ENCODE results near the gene SLC12A7. TPM values are rescaled to one million over a fixed set of nuclear protein-coding genes. Genes with fewer than 3 reads are reported as not detected.

SLC12A7 gene
- total RNA-seq, 2 experiments from 2014 or later = 12.6 to 13.6 TPM

DNA sequence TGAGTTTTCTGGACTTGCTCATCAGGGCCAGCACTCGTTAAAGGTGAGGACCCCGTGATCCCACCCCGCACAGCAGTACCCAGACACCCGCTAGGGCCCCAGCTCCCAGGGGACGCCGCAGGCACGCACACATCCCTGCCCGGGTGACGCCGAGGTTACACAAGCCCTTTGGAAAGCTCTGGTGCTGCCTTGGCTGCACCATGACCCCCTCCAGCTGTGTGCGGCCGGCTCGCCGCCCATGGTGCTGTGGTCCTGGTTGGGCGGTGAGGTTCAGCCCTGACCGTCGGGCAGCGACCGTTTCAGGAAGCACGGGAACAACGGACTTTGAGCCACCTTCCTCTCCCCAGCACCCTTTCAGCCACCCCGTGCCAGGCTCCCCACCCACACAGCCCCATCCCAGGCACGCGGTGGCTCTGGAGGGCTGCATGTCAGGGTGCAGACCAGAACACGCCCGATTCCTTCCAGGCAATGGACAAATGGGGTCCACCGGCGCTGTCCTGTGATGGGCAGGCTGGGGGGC is 7.5 kb upstream of the SLC12A7 start:
- H3K9me3 Mint-ChIP-seq = no peaks in the 10 kb centered on the region
- no peaks in the 10 kb centered on the region for H3K27me3 Mint-ChIP-seq (ENCODE audit: low read depth)
- no peak overlapping the region for H3K27ac Mint-ChIP-seq
- CTCF ChIA-PET = interaction anchor here (0.6 to 0.7 kb wide), 2 partner anchors 181 to 318 kb away, joined by 4 to 5 read pairs; no protein-coding TSS in a partner anchor
- no peak overlapping the region for H3K4me3 Mint-ChIP-seq
- DNase-seq = no peak
- H3K36me3 Mint-ChIP-seq (ENCODE audit: low read depth) = no peaks in the 10 kb centered on the region
- peaks cover 2% of the 10 kb centered on the region for H3K4me1 Mint-ChIP-seq (ENCODE audit: low read depth)
- intact Hi-C loops (cut with micrococcal nuclease) = no loop called here

DNA sequence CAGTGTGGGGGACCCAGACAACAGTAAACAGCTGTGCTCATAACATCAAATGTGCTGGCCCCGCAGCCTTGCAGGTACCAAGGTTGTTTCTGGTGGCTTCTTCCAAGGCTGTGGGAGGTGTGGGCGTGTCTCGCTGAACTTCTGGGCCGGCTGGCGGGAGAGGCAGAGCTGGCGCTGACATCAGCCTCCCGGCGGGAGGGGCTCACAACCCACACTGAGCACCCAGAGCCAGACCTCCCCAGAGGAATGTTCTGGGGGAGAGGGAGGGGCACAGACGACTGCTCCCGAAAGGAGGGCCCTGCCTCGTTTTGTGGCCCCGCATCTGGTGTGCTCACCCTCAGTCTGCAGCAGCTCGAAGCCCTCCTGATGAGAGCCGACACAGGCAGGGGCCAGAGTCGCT is 6.9 kb upstream of the SLC12A7 start:
- CTCF ChIA-PET = interaction anchor here (0.6 to 0.7 kb wide), 2 partner anchors 182 to 319 kb away, joined by 4 to 5 read pairs; no protein-coding TSS in a partner anchor
- no peak for DNase-seq
- no peak overlapping the region for H3K4me3 Mint-ChIP-seq

DNA sequence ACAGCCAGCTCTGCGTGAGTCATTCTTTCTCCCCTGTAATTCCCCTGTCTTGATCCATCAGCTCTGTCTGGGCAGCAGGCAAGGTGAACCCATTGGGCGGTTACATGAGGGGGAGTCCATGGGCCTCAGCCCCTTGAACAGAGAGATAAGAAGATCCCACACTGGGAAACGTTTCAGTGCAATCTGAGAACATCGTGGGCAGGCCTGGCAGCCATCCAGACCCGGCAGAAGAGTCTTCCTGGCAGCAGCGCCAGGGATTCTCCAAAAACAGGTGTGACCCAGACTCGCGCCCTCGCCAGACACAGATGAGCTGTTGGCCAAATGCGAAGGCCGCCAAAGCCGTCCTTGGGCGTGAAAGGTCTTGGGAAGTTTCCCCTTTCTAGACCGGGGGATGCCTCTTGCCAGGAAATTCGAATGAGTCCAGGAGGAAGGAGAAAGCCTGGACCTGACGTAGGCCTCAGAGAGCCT is 6.4 kb upstream of the SLC12A7 start:
- intact Hi-C loops (cut with micrococcal nuclease) = no loop called here
- no peak overlapping the region for H3K4me3 Mint-ChIP-seq
- H3K27ac Mint-ChIP-seq = no peak overlapping the region
- peaks cover 2% of the 10 kb centered on the region for H3K4me1 Mint-ChIP-seq (ENCODE audit: low read depth)
- CTCF ChIA-PET = no interaction called here
- no peaks in the 10 kb centered on the region for H3K27me3 Mint-ChIP-seq (ENCODE audit: low read depth)
- DNase-seq = no peak
- no peaks in the 10 kb centered on the region for H3K9me3 Mint-ChIP-seq
- no peaks in the 10 kb centered on the region for H3K36me3 Mint-ChIP-seq (ENCODE audit: low read depth)

More for the DNA sequence above, 6.9 kb upstream of the SLC12A7 start:
- Mint-ChIP-seq H3K4me1 (ENCODE audit: low read depth) (peaks cover 2% of the 10 kb centered on the region), H3K9me3 (no peaks in the 10 kb centered on the region), H3K27me3 (ENCODE audit: low read depth) (no peaks in the 10 kb centered on the region), H3K27ac (no peak overlapping the region), H3K36me3 (ENCODE audit: low read depth) (no peaks in the 10 kb centered on the region)
- intact Hi-C loops (cut with micrococcal nuclease) = no loop called here

DNA sequence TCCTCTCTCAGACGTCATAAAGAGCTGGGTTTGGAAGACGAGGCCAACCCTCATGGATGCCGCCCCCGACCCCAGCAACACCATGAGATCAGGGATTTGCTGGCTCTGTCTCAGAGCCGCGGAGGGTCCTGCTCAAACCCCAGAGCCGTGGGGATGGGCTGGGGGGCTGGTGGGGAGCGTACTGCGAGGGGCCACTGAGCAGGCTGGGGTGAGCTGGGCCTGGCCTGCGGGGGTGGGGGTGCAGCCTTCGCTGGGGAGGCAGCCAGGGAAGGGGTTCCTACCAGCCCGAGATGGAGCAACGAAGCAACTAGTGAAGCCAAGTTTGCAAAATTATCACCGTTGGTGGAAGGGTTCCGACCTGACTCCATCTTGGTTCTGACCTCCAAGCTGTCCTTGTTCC is 5.1 kb upstream of the SLC12A7 start:
- Mint-ChIP-seq H3K27ac (no peak overlapping the region), H3K4me3 (no peak overlapping the region), H3K4me1 (ENCODE audit: low read depth) (peaks cover 2% of the 10 kb centered on the region), H3K36me3 (ENCODE audit: low read depth) (no peaks in the 10 kb centered on the region), H3K27me3 (ENCODE audit: low read depth) (no peaks in the 10 kb centered on the region), H3K9me3 (no peaks in the 10 kb centered on the region)
- CTCF ChIA-PET = no interaction called here
- no peak for DNase-seq
- intact Hi-C loops (cut with micrococcal nuclease) = no loop called here

DNA sequence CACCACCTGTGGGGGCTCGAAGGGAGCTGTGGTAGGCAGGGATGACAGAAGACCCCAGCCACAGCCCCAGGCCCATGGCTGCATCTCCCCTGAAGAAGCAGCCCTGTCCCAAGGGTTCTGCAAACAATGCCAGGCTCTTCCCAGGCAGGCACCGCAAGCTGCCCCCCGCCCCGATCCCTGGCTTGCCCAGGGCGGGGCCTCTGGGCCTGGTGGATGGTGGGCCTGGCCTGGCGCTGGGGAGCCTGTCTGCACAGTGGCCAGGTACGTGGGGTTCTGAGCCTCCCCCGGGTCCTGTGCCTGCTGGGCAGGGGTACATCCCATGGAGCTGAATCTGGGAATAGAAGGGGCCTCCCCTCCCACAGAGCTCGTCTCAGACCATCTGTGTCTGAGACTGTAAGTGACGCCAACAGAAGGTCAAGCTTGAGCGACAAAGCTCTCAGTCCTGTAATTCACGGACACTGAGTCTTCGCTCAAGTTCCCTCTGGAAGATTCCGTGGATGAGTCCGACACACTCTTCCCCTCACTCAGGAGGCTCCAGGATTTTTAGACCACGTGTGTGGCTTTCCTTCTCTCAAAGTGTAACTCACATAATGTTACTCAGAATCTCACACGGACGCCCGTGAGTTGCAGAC is 4.4 kb upstream of the SLC12A7 start:
- no peaks in the 10 kb centered on the region for H3K27me3 Mint-ChIP-seq (ENCODE audit: low read depth)
- no peak overlapping the region for H3K27ac Mint-ChIP-seq
- no peaks in the 10 kb centered on the region for H3K36me3 Mint-ChIP-seq (ENCODE audit: low read depth)
- no peaks in the 10 kb centered on the region for H3K9me3 Mint-ChIP-seq
- intact Hi-C loops (cut with micrococcal nuclease) = no loop called here
- DNase-seq = no peak
- H3K4me3 Mint-ChIP-seq = no peak overlapping the region
- CTCF ChIA-PET = no interaction called here
- peaks cover 2% of the 10 kb centered on the region for H3K4me1 Mint-ChIP-seq (ENCODE audit: low read depth)

DNA sequence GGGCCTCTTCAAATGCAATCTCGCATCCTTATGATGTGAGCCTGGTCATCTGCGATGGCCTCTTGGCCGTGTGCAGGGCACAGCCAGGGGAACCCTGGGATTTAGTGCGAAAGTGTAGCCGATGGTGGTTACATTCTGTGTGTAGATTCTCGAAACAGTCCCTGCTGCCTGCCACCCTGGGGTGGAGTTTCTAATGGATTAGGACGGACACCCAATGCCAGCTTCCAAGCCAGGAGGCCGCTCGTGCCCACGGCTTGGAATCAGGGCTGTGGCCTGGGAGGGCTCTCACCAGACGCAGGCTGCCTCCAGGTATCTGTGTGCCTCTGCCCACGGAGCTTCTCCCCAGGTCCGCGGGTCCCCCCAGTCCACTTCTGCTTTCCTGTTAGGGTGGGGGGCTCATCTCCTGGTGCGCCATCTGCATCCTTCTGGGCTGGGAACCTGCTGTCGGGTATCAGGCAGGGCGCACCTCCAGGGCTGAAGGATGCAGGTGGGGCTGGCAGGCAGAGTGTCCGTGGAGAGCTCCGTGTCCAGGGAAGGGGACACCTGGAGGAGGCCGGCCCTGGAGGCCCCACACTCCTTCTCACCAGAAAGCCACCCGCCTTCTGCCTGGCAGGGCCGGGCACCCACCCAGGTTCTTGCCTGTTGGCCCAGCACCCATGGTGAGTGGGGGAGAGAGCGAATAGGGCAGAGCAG is 3.4 kb upstream of the SLC12A7 start:
- CTCF ChIA-PET = no interaction called here
- H3K27ac Mint-ChIP-seq = no peak overlapping the region
- peaks cover 8% of the 10 kb centered on the region for H3K4me1 Mint-ChIP-seq (ENCODE audit: low read depth)
- intact Hi-C loops (cut with micrococcal nuclease) = no loop called here
- no peaks in the 10 kb centered on the region for H3K9me3 Mint-ChIP-seq
- H3K4me3 Mint-ChIP-seq = no peak overlapping the region
- no peak for DNase-seq
- no peaks in the 10 kb centered on the region for H3K36me3 Mint-ChIP-seq (ENCODE audit: low read depth)
- H3K27me3 Mint-ChIP-seq (ENCODE audit: low read depth) = no peaks in the 10 kb centered on the region

DNA sequence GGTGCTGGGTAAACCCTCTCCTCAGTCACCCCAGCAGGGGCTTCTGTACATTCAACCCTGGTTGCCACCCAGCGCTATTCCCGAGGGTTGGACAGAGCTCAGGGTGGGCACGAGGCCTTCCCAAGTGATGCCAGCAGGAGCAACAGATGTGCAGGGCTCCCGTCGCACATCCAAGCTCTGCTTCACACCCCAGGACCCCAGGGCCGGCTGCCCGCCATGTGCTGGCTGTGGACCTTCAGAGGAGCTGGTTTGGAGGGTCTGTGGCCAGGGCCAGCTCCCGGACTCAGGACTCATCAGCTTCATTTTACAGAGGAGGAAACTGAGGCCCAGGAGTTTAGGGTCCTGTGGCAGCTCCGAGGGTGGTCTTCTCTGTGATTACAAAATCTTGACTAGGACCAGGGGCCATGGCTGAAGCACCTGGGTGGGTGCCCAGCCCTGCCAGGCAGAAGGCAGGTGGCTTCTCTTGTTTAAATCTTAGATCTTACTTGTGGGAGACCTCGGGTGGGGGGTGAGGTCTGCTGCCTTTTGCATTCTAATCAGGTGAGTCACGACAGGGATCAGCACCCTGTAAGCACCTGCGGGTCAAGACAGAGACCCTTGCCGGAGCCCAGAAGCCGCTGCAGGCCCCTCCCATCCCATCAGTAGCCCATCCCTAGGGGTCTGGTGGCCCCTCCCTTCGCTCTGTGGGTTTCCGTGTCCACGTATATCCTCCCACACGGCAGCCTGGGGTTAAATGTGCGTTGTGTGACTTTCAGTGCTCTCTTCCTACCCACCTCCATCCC is 2.1 kb upstream of the SLC12A7 start:
- Mint-ChIP-seq H3K36me3 (ENCODE audit: low read depth) (no peaks in the 10 kb centered on the region), H3K27ac (no peak overlapping the region)

DNA sequence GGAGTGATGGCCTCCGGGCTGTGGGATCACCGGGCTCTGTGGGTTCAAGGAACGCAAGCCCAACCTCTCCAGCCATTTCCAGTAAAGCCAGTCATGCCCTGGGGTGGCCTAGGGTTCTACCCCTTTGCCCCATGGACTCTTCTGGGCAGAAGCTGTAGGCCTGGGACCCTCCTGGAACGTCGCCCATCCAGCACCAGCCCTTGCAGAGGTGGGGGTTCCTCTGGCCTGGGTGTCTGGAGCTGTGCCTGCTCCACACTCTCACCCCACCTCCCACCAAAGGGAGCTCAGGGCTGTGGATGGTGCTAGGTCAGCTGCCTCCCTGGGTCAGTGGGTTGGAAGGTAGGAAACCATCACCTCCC is 1.4 kb upstream of the SLC12A7 start:
- CTCF ChIA-PET = interaction anchor here (0.7 to 1.4 kb wide), 2 partner anchors 11 to 27 kb away, joined by 5 to 6 read pairs; no protein-coding TSS in a partner anchor
- no peaks in the 10 kb centered on the region for H3K36me3 Mint-ChIP-seq (ENCODE audit: low read depth)
- H3K27ac Mint-ChIP-seq = no peak overlapping the region
- H3K27me3 Mint-ChIP-seq (ENCODE audit: low read depth) = no peaks in the 10 kb centered on the region
- DNase-seq = no peak
- peak overlapping the region; percentile 55 for H3K4me3 Mint-ChIP-seq
- peaks cover 22% of the 10 kb centered on the region for H3K4me1 Mint-ChIP-seq (ENCODE audit: low read depth)
- intact Hi-C loops (cut with micrococcal nuclease) = no loop called here
- H3K9me3 Mint-ChIP-seq = no peaks in the 10 kb centered on the region

More for the DNA sequence above, 2.1 kb upstream of the SLC12A7 start:
- H3K9me3 Mint-ChIP-seq = no peaks in the 10 kb centered on the region
- intact Hi-C loops (cut with micrococcal nuclease) = no loop called here
- CTCF ChIA-PET = interaction anchor here (0.7 to 1.4 kb wide), 2 partner anchors 10 to 27 kb away, joined by 5 to 6 read pairs; no protein-coding TSS in a partner anchor
- DNase-seq = no peak
- H3K4me3 Mint-ChIP-seq = peak overlapping the region; percentile 55
- peaks cover 17% of the 10 kb centered on the region for H3K4me1 Mint-ChIP-seq (ENCODE audit: low read depth)
- H3K27me3 Mint-ChIP-seq (ENCODE audit: low read depth) = no peaks in the 10 kb centered on the region

DNA sequence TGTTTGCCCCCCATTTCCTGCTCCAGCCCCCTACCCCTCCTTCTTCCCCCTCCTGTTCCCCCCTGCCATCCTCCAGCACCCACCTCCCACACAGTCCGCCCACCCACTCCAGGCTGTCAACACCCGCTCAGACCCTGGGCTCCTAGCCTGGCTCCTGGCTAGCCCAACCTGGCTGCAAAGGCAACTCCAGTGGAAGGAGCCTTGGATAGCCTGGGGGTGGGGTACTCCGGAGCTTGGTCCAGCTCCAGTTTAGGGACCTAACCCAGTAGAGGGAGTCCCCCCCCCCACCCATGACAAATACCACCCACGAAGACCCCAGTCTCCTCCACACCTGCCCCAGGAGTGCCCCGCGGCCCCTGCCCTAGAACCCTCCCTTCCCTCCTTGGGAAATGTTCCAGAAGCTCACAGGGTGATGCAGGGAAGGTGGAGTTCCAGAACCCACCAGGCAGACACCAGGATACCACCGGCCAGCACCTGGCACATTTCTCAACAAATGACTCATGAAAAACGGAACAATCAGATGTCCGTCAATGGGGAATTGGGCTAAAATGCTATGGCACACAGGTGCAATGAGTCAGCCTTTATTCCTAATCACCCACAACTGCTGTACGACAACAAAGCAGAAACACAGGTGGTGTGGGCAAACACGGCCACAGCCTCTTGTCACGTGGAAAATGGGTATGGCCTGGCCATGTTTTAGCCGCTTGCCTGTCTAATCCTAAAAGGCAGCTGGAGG is 901 bp upstream of the SLC12A7 start:
- H3K4me1 Mint-ChIP-seq (ENCODE audit: low read depth) = peaks cover 26% of the 10 kb centered on the region
- H3K36me3 Mint-ChIP-seq (ENCODE audit: low read depth) = no peaks in the 10 kb centered on the region
- peak overlapping the region; percentile 55 for H3K4me3 Mint-ChIP-seq
- CTCF ChIA-PET = interaction anchor here (1.4 kb wide), 1 partner anchor 12 kb away, joined by 6 read pairs; no protein-coding TSS in a partner anchor
- no peaks in the 10 kb centered on the region for H3K27me3 Mint-ChIP-seq (ENCODE audit: low read depth)
- intact Hi-C loops (cut with micrococcal nuclease) = no loop called here
- H3K27ac Mint-ChIP-seq = no peak overlapping the region
- no peak for DNase-seq
- no peaks in the 10 kb centered on the region for H3K9me3 Mint-ChIP-seq

DNA sequence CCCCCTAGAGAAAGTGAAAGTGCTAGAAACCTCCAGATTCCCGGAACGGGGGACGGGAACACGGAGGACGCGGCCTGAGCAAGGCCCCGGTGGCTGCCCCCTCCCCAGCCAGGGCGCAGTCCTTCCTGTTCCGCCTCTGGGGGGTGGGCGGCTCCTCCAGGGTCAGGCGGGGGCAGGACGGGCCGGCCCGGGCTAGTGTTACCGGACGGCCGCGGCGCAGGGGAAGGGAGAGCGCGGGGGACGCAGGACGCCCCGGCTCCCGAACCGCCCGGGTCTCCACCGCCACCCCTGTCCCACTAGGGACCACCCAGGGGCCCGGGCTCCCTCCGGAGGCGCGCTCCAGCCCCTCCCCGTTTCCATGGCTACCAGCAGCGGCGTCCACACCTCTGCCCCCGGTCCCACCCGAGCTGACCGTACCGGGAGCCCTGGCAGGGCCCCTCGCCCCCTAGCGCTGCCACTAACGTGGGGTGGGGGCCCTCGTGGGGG is 579 bp downstream of the SLC12A7 start:
- CTCF ChIA-PET = no interaction called here
- intact Hi-C loops (cut with micrococcal nuclease) = no loop called here
- Mint-ChIP-seq H3K4me1 (ENCODE audit: low read depth) (peaks cover 40% of the 10 kb centered on the region), H3K27ac (peak overlapping the region; percentile 75), H3K27me3 (ENCODE audit: low read depth) (no peaks in the 10 kb centered on the region), H3K36me3 (ENCODE audit: low read depth) (no peaks in the 10 kb centered on the region), H3K4me3 (peak overlapping the region; percentile 83), H3K9me3 (no peaks in the 10 kb centered on the region)
- peak; percentile 23 for DNase-seq

DNA sequence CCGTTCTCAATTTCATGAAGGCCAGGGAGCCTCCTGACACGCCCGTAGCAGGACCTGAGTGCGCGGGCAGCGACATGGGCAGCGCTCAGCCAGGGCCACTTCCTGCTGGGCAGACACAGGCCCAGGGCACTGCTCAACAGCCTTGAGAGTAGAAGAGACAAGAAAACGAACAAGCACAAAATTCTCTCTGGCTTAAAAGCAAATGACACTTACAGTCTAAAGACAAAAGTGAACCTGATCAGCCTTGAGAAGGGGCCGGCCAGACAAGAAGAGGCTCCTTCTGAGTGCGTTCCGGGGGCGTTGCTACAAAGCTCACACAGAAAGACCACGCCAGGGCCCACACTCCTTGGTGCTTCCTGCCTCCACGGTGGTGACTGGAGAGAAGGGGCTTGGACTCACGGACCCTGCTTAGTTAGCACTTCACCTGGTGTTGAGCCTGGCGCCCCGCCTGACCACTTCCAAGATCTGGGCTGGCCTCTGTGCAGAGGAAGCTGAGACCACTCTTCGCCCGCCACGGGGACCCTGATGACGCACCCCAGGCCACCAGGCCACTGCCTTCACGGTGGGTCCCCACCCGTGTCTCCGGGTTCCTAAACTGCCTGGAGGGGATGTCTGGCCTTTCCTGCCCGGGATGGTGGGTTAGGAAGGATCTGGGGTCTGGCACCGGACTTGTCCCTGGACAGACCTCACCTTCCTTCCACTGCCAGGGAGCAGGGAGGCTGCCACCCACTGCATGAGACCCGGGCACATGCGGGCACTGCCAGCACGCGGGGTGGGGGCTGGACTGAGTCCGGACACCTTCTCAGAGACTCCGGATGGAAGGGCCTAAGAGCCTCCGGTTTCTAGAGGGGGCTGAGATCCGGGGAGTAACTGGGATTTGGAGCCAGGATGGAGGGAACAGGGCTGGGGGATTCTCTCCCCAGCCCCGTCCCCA is 1.3 kb downstream of the SLC12A7 start:
- no peak for DNase-seq
- CTCF ChIA-PET = no interaction called here
- H3K4me3 Mint-ChIP-seq = peak overlapping the region; percentile 83

More for the DNA sequence above, 1.3 kb downstream of the SLC12A7 start:
- Mint-ChIP-seq H3K27me3 (ENCODE audit: low read depth) (no peaks in the 10 kb centered on the region), H3K4me1 (ENCODE audit: low read depth) (peaks cover 47% of the 10 kb centered on the region), H3K36me3 (ENCODE audit: low read depth) (no peaks in the 10 kb centered on the region), H3K9me3 (no peaks in the 10 kb centered on the region), H3K27ac (peak overlapping the region; percentile 75)
- intact Hi-C loops (cut with micrococcal nuclease) = no loop called here
